H9 (cell line): Measurements from ENCODE around the gene GNA12. TPM values are rescaled to one million over a fixed set of nuclear protein-coding genes. Genes with fewer than 3 reads are reported as not detected.

Experiments used
- DNase-seq: peaks from one replicate; pipeline ENCODE4 v3.0.0-alpha.2; 2017
- H2AFZ ChIP-seq: one replicate; pipeline ENCODE4 v1.6.1; 2013; ENCODE audit warnings: mild to moderate bottlenecking, low read length, control low read depth, moderate library complexity
- H2AK5ac ChIP-seq: 2 replicates; pipeline ENCODE4 v1.6.1; 2013; ENCODE audit warnings: low read length, control low read depth, mixed read lengths; ENCODE audit not compliant: insufficient read length
- H2BK120ac ChIP-seq: one replicate; pipeline ENCODE4 v1.6.1; 2013; ENCODE audit warnings: low read depth, mild to moderate bottlenecking, low read length, control low read depth, inconsistent platforms; ENCODE audit not compliant: poor library complexity, severe bottlenecking
- H2BK12ac ChIP-seq: 2 replicates; pipeline ENCODE4 v1.6.1; 2013; ENCODE audit warnings: low read length, control low read depth, mixed read lengths, low read depth; ENCODE audit not compliant: insufficient read length
- H2BK15ac ChIP-seq: 2 replicates; pipeline ENCODE4 v1.6.1; 2013; ENCODE audit warnings: low read depth, low read length, control low read depth
- H2BK20ac ChIP-seq: one replicate; pipeline ENCODE4 v1.6.1; 2013; ENCODE audit warnings: low read depth, mild to moderate bottlenecking, low read length, control low read depth, inconsistent platforms; ENCODE audit not compliant: poor library complexity, severe bottlenecking
- H2BK5ac ChIP-seq: 2 replicates; pipeline ENCODE4 v1.6.1; 2013; ENCODE audit warnings: low read length, control low read depth, mixed read lengths; ENCODE audit not compliant: insufficient read length
- H3K14ac ChIP-seq: 2 replicates; pipeline ENCODE4 v1.6.1; 2013; ENCODE audit warnings: low read length, control low read depth; ENCODE audit not compliant: insufficient read depth
- H3K18ac ChIP-seq: 2 replicates; pipeline ENCODE4 v1.6.1; 2013; ENCODE audit warnings: low read depth, mild to moderate bottlenecking, mixed read lengths, low read length, control low read depth; ENCODE audit not compliant: insufficient read length
- H3K23ac ChIP-seq: 2 replicates; pipeline ENCODE4 v1.6.1; 2013; ENCODE audit warnings: low read length, control low read depth, mixed read lengths, low read depth; ENCODE audit not compliant: insufficient read length
- H3K23me2 ChIP-seq: 2 replicates; pipeline ENCODE4 v1.6.1; 2013; ENCODE audit warnings: low read depth, mild to moderate bottlenecking, mixed read lengths, low read length, control low read depth; ENCODE audit not compliant: insufficient read length, poor library complexity, severe bottlenecking
- H3K27ac ChIP-seq: 2 replicates; pipeline ENCODE4 v1.5.1; 2013; ENCODE audit warnings: low read length, control low read depth, mixed read lengths, low read depth; ENCODE audit not compliant: insufficient read length
- H3K27me3 ChIP-seq: 2 replicates; pipeline ENCODE4 v1.6.1; 2013; ENCODE audit warnings: low read length, control low read depth, inconsistent platforms; ENCODE audit not compliant: insufficient read depth
- H3K4ac ChIP-seq: 2 replicates; pipeline ENCODE4 v1.6.1; 2013; ENCODE audit warnings: low read depth, mild to moderate bottlenecking, control low read depth, inconsistent platforms, low read length, moderate library complexity
- H3K4me1 ChIP-seq: 2 replicates; pipeline ENCODE4 v1.6.1; 2013; ENCODE audit warnings: low read length, control low read depth, inconsistent platforms; ENCODE audit not compliant: insufficient read depth
- H3K4me2 ChIP-seq: 2 replicates; pipeline ENCODE4 v1.6.1; 2013; ENCODE audit warnings: low read length, control low read depth, mixed read lengths; ENCODE audit not compliant: insufficient read length, insufficient read depth
- H3K56ac ChIP-seq: 2 replicates; pipeline ENCODE4 v1.6.1; 2013; ENCODE audit warnings: low read depth, mild to moderate bottlenecking, mixed read lengths, low read length, control low read depth; ENCODE audit not compliant: insufficient read length
- H3K79me1 ChIP-seq: 2 replicates; pipeline ENCODE4 v1.6.1; 2013; ENCODE audit warnings: low read depth, mild to moderate bottlenecking, moderate library complexity, low read length, control low read depth, inconsistent platforms; ENCODE audit not compliant: insufficient read depth, poor library complexity, severe bottlenecking
- H3K79me2 ChIP-seq: 2 replicates; pipeline ENCODE4 v1.6.1; 2013; ENCODE audit warnings: low read length, control low read depth, inconsistent platforms; ENCODE audit not compliant: insufficient read depth
- H3K9ac ChIP-seq: 2 replicates; pipeline ENCODE4 v1.6.1; 2013; ENCODE audit warnings: low read length, control low read depth, mixed read lengths; ENCODE audit not compliant: insufficient read length; ENCODE audit errors: extremely low read depth
- H3K9me3 ChIP-seq: one replicate; pipeline ENCODE4 v1.6.1; 2013; ENCODE audit warnings: low read depth, low read length, inconsistent platforms; ENCODE audit not compliant: control insufficient read depth
- H3T11ph ChIP-seq: one replicate; pipeline ENCODE4 v1.6.1; 2013; ENCODE audit warnings: mild to moderate bottlenecking, low read length, control low read depth, inconsistent platforms
- H4K20me1 ChIP-seq: one replicate; pipeline ENCODE4 v1.6.1; 2013; ENCODE audit not compliant: control insufficient read depth, insufficient read length, insufficient read depth
- H4K5ac ChIP-seq: 2 replicates; pipeline ENCODE4 v1.6.1; 2013; ENCODE audit warnings: low read depth, mild to moderate bottlenecking, mixed read lengths, low read length, control low read depth; ENCODE audit not compliant: insufficient read length
- H4K8ac ChIP-seq: replicated peaks from 2 replicates; pipeline ENCODE4 v1.6.1; 2013; ENCODE audit warnings: low read length, control low read depth, mixed read lengths, low read depth; ENCODE audit not compliant: insufficient read length
- H4K91ac ChIP-seq: 2 replicates; pipeline ENCODE4 v1.6.1; 2013; ENCODE audit warnings: low read depth, mild to moderate bottlenecking, moderate library complexity, mixed read lengths, low read length, control low read depth; ENCODE audit not compliant: insufficient read length
- H3K27ac Mint-ChIP-seq, 3 experiments: 2 replicates in 2 of 3; 3 replicates in 1 of 3; pipeline ENCODE4 v1.8.0; 2020 to 2021; ENCODE audit warnings: mixed read lengths in 3 of 3, mild to moderate bottlenecking in 1 of 3, moderate library complexity in 1 of 3
- H3K27me3 Mint-ChIP-seq: 2 replicates; pipeline ENCODE4 v1.8.0; 2021; ENCODE audit warnings: low read depth, mild to moderate bottlenecking, moderate library complexity, mixed read lengths
- H3K36me3 Mint-ChIP-seq, 3 experiments: 2 replicates in 2 of 3; 3 replicates in 1 of 3; pipeline ENCODE4 v1.8.0; 2020 to 2021; ENCODE audit warnings: low read depth in 3 of 3, mixed read lengths in 3 of 3; ENCODE audit not compliant: insufficient read depth in 1 of 3
- H3K4me1 Mint-ChIP-seq, 2 experiments: 2 replicates each; pipeline ENCODE4 v1.8.0; 2020; ENCODE audit warnings: mixed read lengths in 2 of 2
- H3K4me3 Mint-ChIP-seq, 2 experiments: 2 replicates in 1 of 2; 3 replicates in 1 of 2; pipeline ENCODE4 v1.8.0; 2020 to 2021; ENCODE audit warnings: mild to moderate bottlenecking in 2 of 2, mixed read lengths in 2 of 2, moderate library complexity in 1 of 2
- H3K9me3 Mint-ChIP-seq, 2 experiments: 2 replicates in 1 of 2; 3 replicates in 1 of 2; pipeline ENCODE4 v1.8.0; 2020; ENCODE audit warnings: mild to moderate bottlenecking in 2 of 2, mixed read lengths in 2 of 2, moderate library complexity in 1 of 2
- CTCF ChIP-seq: fragments of 200-600 bp; sonication (generic); conservative IDR thresholded peaks from 3 replicates; pipeline ENCODE4 v1.8.0; 2021; ENCODE audit warnings: antibody characterized with exemption, mild to moderate bottlenecking
- WGBS: extraction: QIAGEN DNeasy Blood & Tissue Kit; methylation state at CpG from one replicate; pipeline ENCODE4 v1.1.7; 2013; ENCODE audit warnings: missing lambda C conversion rate, low lambda C conversion rate, mixed read lengths; ENCODE audit not compliant: insufficient read length; ENCODE audit errors: extremely low coverage; 5-methylcytosine and 5-hydroxymethylcytosine counted together
- total RNA-seq: library from RNA; stranded (reverse); gene quantifications from 2 replicates; pipeline ENCODE4 v1.2.1, GENCODE V29; 2021

The GNA12 gene
- total RNA-seq, 1 experiment from 2014 or later: 60.2 TPM

- no peaks in the 10 kb centered on the region for H3K27me3 Mint-ChIP-seq
- H3K27ac ChIP-seq: no peak overlapping the region
- no peak overlapping the region; the same call in 1 of the 2 replicates for H2BK15ac ChIP-seq
- H3T11ph ChIP-seq: no peak overlapping the region
- no peak overlapping the region; the same call in 1 of the 2 replicates for H3K4ac ChIP-seq
- TF ChIP-seq CTCF: no peak
- no peak overlapping the region for H4K5ac ChIP-seq
- peaks cover 18 to 38% (median 37%) of the 10 kb centered on the region in 3 experiments for H3K36me3 Mint-ChIP-seq
- no peaks in the 10 kb centered on the region for H3K9me3 ChIP-seq
- peak overlapping the region; percentile 59 for H3K4me2 ChIP-seq
- H3K9me3 Mint-ChIP-seq: no peaks in the 10 kb centered on the region; a peak in 3 of 5 replicates
- H3K18ac ChIP-seq: peak overlapping the region; percentile 87
- peaks cover 23 to 26% of the 10 kb centered on the region in 2 experiments for H3K4me1 Mint-ChIP-seq
- H3K9ac ChIP-seq: peak overlapping the region; percentile 66
- no peak overlapping the region for H4K91ac ChIP-seq
- H3K79me2 ChIP-seq: peaks cover 34% of the 10 kb centered on the region
- H3K23ac ChIP-seq: no peak overlapping the region
- H3K56ac ChIP-seq: no peak overlapping the region
- no peak overlapping the region for H2BK12ac ChIP-seq
- H4K20me1 ChIP-seq: no peaks in the 10 kb centered on the region
- no peaks in the 10 kb centered on the region for H3K27me3 ChIP-seq
- no CpG with 5 or more reads among the region's 64 CpGs for WGBS
- no peak overlapping the region for H2BK120ac ChIP-seq
- H2BK20ac ChIP-seq: no peak overlapping the region
- no peak overlapping the region for H2AFZ ChIP-seq
- no peak overlapping the region for H4K8ac ChIP-seq
- no peak overlapping the region for H2BK5ac ChIP-seq
- no peak for DNase-seq
- peaks cover 2% of the 10 kb centered on the region; the same call in 1 of the 2 replicates for H3K4me1 ChIP-seq
- H3K79me1 ChIP-seq: peaks cover 8% of the 10 kb centered on the region
- no peak overlapping the region for H2AK5ac ChIP-seq
- H3K4me3 Mint-ChIP-seq: peak overlapping the region; percentile 78 to 90
- no peak overlapping the region; a peak in 1 of 7 replicates for H3K27ac Mint-ChIP-seq
- H3K23me2 ChIP-seq: no peaks in the 10 kb centered on the region
- H3K14ac ChIP-seq: peak overlapping the region; percentile 62
These were observed 376 bp downstream of the GNA12 start for GRCh38 chr7:2843711-2844152.
